ENCODE results near the gene S1PR2. TPM values are rescaled to one million over a fixed set of nuclear protein-coding genes. Genes with fewer than 3 reads are reported as not detected.

Gene S1PR2
- total and polyA plus RNA-seq, 9 of the 15 experiments (the other 6 are each of a cell fraction or from before 2014, with no cell fraction given) = 1.5 to 3.9 (median 2.0) TPM

DNA sequence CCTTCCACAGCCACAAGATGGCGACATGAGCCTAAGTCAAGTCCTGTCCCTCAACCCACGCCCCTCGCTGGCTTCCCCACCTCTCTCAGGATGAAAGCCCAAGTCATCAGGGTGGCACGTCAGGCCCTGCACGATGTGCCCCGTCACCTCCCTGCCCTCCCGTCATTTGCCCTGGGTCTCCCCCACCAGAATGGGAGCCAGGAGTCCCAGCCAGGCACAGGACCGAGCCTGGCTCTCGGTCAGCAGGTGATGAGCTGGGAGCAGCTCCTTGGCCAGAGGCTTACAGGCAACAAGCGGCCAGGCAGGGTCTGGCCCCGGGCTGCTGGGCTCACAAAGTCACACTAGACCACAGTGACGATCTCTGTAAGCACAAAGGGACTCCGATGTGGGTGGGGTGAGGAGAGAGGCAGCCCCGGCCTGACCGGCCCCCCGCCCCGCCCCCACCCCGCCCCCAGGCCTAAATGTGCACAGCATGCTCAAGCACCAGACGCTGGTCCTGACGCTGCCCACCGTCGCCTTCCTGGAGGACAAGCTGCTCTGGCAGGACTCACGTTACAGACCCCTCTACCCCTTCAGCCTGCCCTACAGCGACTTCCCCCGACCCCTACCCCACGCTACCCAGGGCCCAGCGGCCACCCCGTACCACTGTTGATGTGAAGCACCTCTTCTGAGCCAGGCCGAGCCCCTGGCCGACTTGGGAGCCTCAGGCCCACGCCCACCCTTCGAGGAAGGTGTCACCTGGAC lies 28.2 kb upstream of the S1PR2 start:
- FAIRE-seq (peak; percentile 94), DNase-seq (ENCODE audit: extremely low read depth in 1 of 4, low spot score in 3 of 4) (peak; percentile 60 to 94 (median 67)), ATAC-seq (peak; percentile 90)
- no TSS peak for BruUV-seq (replicated peaks)
- Histone ChIP-seq H3K27me3 (ENCODE audit: control insufficient read depth in 2 of 2, insufficient read depth in 2 of 2, low read length in 2 of 2) (no peaks in the 10 kb centered on the region), H2AFZ (ENCODE audit: low read depth, low read length) (no peak overlapping the region), H3K4me1 (replicated peaks in 1 of 2; ENCODE audit: control insufficient read depth in 2 of 2, insufficient read depth in 2 of 2, low read length in 2 of 2) (peaks cover 5 to 34% of the 10 kb centered on the region in 2 experiments; a peak in 3 of 5 replicates), H3K4me2 (ENCODE audit: insufficient read depth, low read length) (no peak overlapping the region), H3K4me3 (no peak overlapping the region), H3K9ac (ENCODE audit: insufficient read depth in 1 of 2, low read depth in 2 of 2, low read length in 2 of 2) (peak overlapping the region in 1 of 2 experiments; percentile 23; a peak in 1 of 4 replicates), H3K9me1 (ENCODE audit: control insufficient read depth, insufficient read depth, low read length) (no peaks in the 10 kb centered on the region), H4K20me1 (replicated peaks; ENCODE audit: control insufficient read depth, insufficient read depth, low read length) (no peaks in the 10 kb centered on the region; the same call in 1 of the 2 replicates), H3K36me3 (ENCODE audit: control insufficient read depth, insufficient read depth, low read length) (peaks cover 51% of the 10 kb centered on the region), H3K9me3 (replicated peaks; ENCODE audit: control insufficient read depth, insufficient read depth, low read depth, low read length) (no peaks in the 10 kb centered on the region), H3K27ac (ENCODE audit: extremely low read depth, low read depth, low read length) (no peak overlapping the region), H3K79me2 (ENCODE audit: control insufficient read depth, insufficient read depth, low read length) (peaks cover 4% of the 10 kb centered on the region; the same call in 2 of the 3 replicates)
- 60% methylated on average over 23 of the region's 32 CpGs for WGBS (ENCODE audit: insufficient coverage, low coverage, missing lambda C conversion rate)
- in situ Hi-C loops (cut with MboI) = no loop called here
- CTCF ChIA-PET (ENCODE audit: low intra/inter-chr PET ratio) = interaction anchor here (0.5 to 5.5 kb wide), 2 partner anchors 131 to 134 kb away, joined by 3 to 72 read pairs; no protein-coding TSS in a partner anchor
- POLR2A ChIA-PET = interaction anchor here (0.5 to 3.4 kb wide), 17 partner anchors 8 to 1233 kb away, joined by 3 to 23 read pairs (median 4); partner anchors contain the start of genes CDC37, DNMT1, ICAM1 and MRPL4
- intact Hi-C loops (cut with micrococcal nuclease) = loop anchor here (2.0 kb wide), 1 partner anchor 129 kb away; no protein-coding TSS in a partner anchor
- 0 out of 4 replicates have a peak, but pooled peaks of 1 of the 2 experiments have one; percentile 24 for TF ChIP-seq MAZ (CRISPR knock-in tag; conservative IDR thresholded peaks at IDR 0.05 in 1 of 2, IDR thresholded peaks at IDR 0.05 in 1 of 2)
- TF ChIP-seq, protein P1, sequence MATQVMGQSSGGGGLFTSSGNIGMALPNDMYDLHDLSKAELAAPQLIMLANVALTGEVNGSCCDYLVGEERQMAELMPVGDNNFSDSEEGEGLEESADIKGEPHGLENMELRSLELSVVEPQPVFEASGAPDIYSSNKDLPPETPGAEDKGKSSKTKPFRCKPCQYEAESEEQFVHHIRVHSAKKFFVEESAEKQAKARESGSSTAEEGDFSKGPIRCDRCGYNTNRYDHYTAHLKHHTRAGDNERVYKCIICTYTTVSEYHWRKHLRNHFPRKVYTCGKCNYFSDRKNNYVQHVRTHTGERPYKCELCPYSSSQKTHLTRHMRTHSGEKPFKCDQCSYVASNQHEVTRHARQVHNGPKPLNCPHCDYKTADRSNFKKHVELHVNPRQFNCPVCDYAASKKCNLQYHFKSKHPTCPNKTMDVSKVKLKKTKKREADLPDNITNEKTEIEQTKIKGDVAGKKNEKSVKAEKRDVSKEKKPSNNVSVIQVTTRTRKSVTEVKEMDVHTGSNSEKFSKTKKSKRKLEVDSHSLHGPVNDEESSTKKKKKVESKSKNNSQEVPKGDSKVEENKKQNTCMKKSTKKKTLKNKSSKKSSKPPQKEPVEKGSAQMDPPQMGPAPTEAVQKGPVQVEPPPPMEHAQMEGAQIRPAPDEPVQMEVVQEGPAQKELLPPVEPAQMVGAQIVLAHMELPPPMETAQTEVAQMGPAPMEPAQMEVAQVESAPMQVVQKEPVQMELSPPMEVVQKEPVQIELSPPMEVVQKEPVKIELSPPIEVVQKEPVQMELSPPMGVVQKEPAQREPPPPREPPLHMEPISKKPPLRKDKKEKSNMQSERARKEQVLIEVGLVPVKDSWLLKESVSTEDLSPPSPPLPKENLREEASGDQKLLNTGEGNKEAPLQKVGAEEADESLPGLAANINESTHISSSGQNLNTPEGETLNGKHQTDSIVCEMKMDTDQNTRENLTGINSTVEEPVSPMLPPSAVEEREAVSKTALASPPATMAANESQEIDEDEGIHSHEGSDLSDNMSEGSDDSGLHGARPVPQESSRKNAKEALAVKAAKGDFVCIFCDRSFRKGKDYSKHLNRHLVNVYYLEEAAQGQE (IDR thresholded peaks at IDR 0.05; ENCODE audit: borderline replicate concordance) = peak; percentile 44; the same call in 1 of the 2 replicates
- TF ChIP-seq, protein P1 (CRISPR knock-in tag; IDR thresholded peaks at IDR 0.05; ENCODE audit: low read depth) = no peak
- peak; percentile 60; the same call in 1 of the 2 replicates for TF ChIP-seq EGR1 (conservative IDR thresholded peaks at IDR 0.05)
- no peak for TF ChIP-seq ZKSCAN8 (CRISPR knock-in tag; IDR thresholded peaks at IDR 0.05)
- TF ChIP-seq RBFOX2 (IDR thresholded peaks at IDR 0.05; ENCODE audit: low read depth, low read length) = peak; percentile 61; the same call in 1 of the 2 replicates
- no peak for TF ChIP-seq TAF9B (IDR thresholded peaks at IDR 0.05; ENCODE audit: partially characterized antibody)
- peak; percentile 40; the same call in 1 of the 2 replicates for TF ChIP-seq POLR2A (conservative IDR thresholded peaks at IDR 0.05)
- TF ChIP-seq ZBTB7A (IDR thresholded peaks at IDR 0.05; ENCODE audit: borderline replicate concordance, control insufficient read depth, low read depth, low read length) = peak; percentile 31; the same call in 1 of the 2 replicates
- TF ChIP-seq CREM (IDR thresholded peaks at IDR 0.05; ENCODE audit: low read depth) = 0 out of 2 replicates have a peak, but pooled peaks have one; percentile 24

All from K562 (cell line).